ENCODE measurements around the gene CAMK2B.

The CAMK2B gene

GRCh38 chr7:44267719-44268421 is 57.5 kb downstream of the CAMK2B start:
- WGBS (ENCODE audit: insufficient coverage), result 95% methylated on average over 19 of the region's 21 CpGs
- no peaks in the 10 kb centered on the region for H3K9me3 ChIP-seq (ENCODE audit: control extremely low read depth in 1 of 5, control insufficient read depth in 4 of 5, insufficient read depth in 2 of 5, low read depth in 1 of 5, low read length in 4 of 5)
- no peak for DNase-seq
- CTCF ChIA-PET, result interaction anchor here (1.3 to 1.4 kb wide), 2 partner anchors 10 to 29 kb away, joined by 3 to 5 read pairs; no protein-coding TSS in a partner anchor
- H3K36me3 ChIP-seq (ENCODE audit: control insufficient read depth in 4 of 4, insufficient read depth in 4 of 4, low read length in 3 of 4), result no peaks in the 10 kb centered on the region
- H3K4me3 ChIP-seq (ENCODE audit: control insufficient read depth in 1 of 7, extremely low read depth in 1 of 7, insufficient read depth in 4 of 7, low read depth in 2 of 7, low read length in 6 of 7), result no peak overlapping the region
- POLR2A ChIA-PET, result no interaction called here
- H3K27me3 ChIP-seq (replicated peaks in 2 of 5; ENCODE audit: control insufficient read depth in 4 of 5, insufficient read depth in 5 of 5, low read length in 4 of 5), result peaks cover 0 to 5% (median 0%) of the 10 kb centered on the region in 5 experiments
- no peak overlapping the region for H3K27ac ChIP-seq (ENCODE audit: insufficient read depth in 1 of 2, low read depth in 1 of 2, low read length in 2 of 2, poor library complexity in 1 of 2, severe bottlenecking in 2 of 2)
- H3K4me1 ChIP-seq (ENCODE audit: control extremely low read depth in 1 of 4, control insufficient read depth in 4 of 4, insufficient read depth in 4 of 4, low read length in 3 of 4), result peaks cover 0 to 11% (median 6%) of the 10 kb centered on the region in 4 experiments

DNA sequence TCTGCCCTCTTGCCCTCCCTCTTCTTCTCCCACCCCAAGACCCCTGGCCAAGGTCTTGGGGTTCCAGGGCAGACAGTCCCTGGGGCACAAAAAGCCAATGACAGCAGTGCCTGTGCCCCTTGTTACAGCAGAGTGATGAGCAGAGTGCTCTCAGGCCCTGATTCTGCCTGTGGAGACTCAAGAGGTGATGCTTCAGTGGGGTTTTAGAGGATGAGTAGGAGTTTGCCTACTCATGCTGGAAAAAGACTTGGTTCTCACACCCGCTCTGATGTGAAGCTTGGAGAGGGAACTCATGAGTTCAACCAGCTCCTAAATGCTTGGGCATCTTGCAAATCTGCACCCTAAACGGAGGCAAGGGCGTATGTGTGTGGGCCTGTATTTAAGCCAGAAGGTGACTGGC is 58.2 kb downstream of the CAMK2B start:
- Histone ChIP-seq H3K4me1 (ENCODE audit: control extremely low read depth in 1 of 4, control insufficient read depth in 4 of 4, insufficient read depth in 4 of 4, low read length in 3 of 4) (peaks cover 0 to 11% (median 6%) of the 10 kb centered on the region in 4 experiments), H3K4me3 (ENCODE audit: control insufficient read depth in 1 of 7, extremely low read depth in 1 of 7, insufficient read depth in 4 of 7, low read depth in 2 of 7, low read length in 6 of 7) (no peak overlapping the region), H3K27me3 (replicated peaks in 2 of 5; ENCODE audit: control insufficient read depth in 4 of 5, insufficient read depth in 5 of 5, low read length in 4 of 5) (peaks cover 0 to 5% (median 0%) of the 10 kb centered on the region in 5 experiments), H3K36me3 (ENCODE audit: control insufficient read depth in 4 of 4, insufficient read depth in 4 of 4, low read length in 3 of 4) (no peaks in the 10 kb centered on the region), H3K27ac (ENCODE audit: insufficient read depth in 1 of 2, low read depth in 1 of 2, low read length in 2 of 2, poor library complexity in 1 of 2, severe bottlenecking in 2 of 2) (no peak overlapping the region), H3K9me3 (ENCODE audit: control extremely low read depth in 1 of 5, control insufficient read depth in 4 of 5, insufficient read depth in 2 of 5, low read depth in 1 of 5, low read length in 4 of 5) (no peaks in the 10 kb centered on the region)
- DNase-seq, result no peak
- ChIA-PET POLR2A (no interaction called here), CTCF (no interaction called here)
- WGBS (ENCODE audit: insufficient coverage), result 97% methylated on average over 3 of the region's 3 CpGs

GRCh38 chr7:44266526-44266925 is 58.9 kb downstream of the CAMK2B start:
- H3K27ac ChIP-seq (ENCODE audit: insufficient read depth in 1 of 2, low read depth in 1 of 2, low read length in 2 of 2, poor library complexity in 1 of 2, severe bottlenecking in 2 of 2), result no peak overlapping the region
- H3K9me3 ChIP-seq (ENCODE audit: control extremely low read depth in 1 of 5, control insufficient read depth in 4 of 5, insufficient read depth in 2 of 5, low read depth in 1 of 5, low read length in 4 of 5), result no peaks in the 10 kb centered on the region
- POLR2A ChIA-PET, result no interaction called here
- no peak overlapping the region for H3K4me3 ChIP-seq (ENCODE audit: control insufficient read depth in 1 of 7, extremely low read depth in 1 of 7, insufficient read depth in 4 of 7, low read depth in 2 of 7, low read length in 6 of 7)
- peaks cover 0 to 15% (median 6%) of the 10 kb centered on the region in 4 experiments for H3K4me1 ChIP-seq (ENCODE audit: control extremely low read depth in 1 of 4, control insufficient read depth in 4 of 4, insufficient read depth in 4 of 4, low read length in 3 of 4)
- H3K27me3 ChIP-seq (replicated peaks in 2 of 5; ENCODE audit: control insufficient read depth in 4 of 5, insufficient read depth in 5 of 5, low read length in 4 of 5), result peaks cover 0 to 5% (median 0%) of the 10 kb centered on the region in 5 experiments
- DNase-seq, result no peak
- CTCF ChIA-PET, result no interaction called here
- no peaks in the 10 kb centered on the region for H3K36me3 ChIP-seq (ENCODE audit: control insufficient read depth in 4 of 4, insufficient read depth in 4 of 4, low read length in 3 of 4)
- 95% methylated on average over 8 of the region's 8 CpGs for WGBS (ENCODE audit: insufficient coverage)

DNA sequence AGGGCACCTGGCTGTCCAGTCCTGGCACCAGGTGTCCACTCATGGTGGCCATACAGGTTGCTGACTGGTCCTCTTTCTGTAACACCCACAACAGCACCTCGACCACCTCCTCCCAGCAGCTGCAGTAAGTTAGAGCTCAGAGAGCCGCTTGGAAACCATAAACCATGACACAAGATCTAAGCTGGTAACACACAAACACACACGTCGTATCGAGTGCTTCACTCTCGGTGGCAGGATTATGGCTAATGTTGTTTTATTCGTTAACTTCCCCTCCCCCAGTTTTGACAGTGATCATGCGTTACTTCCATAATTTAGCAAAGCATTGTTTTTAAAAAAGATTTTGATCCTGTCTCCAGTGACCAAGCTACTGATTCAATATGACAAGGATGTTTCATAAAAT is 59.7 kb downstream of the CAMK2B start:
- Histone ChIP-seq H3K27me3 (replicated peaks in 2 of 5; ENCODE audit: control insufficient read depth in 4 of 5, insufficient read depth in 5 of 5, low read length in 4 of 5) (peaks cover 0 to 5% (median 0%) of the 10 kb centered on the region in 5 experiments), H3K4me3 (ENCODE audit: control insufficient read depth in 1 of 7, extremely low read depth in 1 of 7, insufficient read depth in 4 of 7, low read depth in 2 of 7, low read length in 6 of 7) (no peak overlapping the region), H3K4me1 (ENCODE audit: control extremely low read depth in 1 of 4, control insufficient read depth in 4 of 4, insufficient read depth in 4 of 4, low read length in 3 of 4) (peaks cover 0 to 15% (median 8%) of the 10 kb centered on the region in 4 experiments), H3K9me3 (ENCODE audit: control extremely low read depth in 1 of 5, control insufficient read depth in 4 of 5, insufficient read depth in 2 of 5, low read depth in 1 of 5, low read length in 4 of 5) (no peaks in the 10 kb centered on the region), H3K27ac (ENCODE audit: insufficient read depth in 1 of 2, low read depth in 1 of 2, low read length in 2 of 2, poor library complexity in 1 of 2, severe bottlenecking in 2 of 2) (no peak overlapping the region), H3K36me3 (ENCODE audit: control insufficient read depth in 4 of 4, insufficient read depth in 4 of 4, low read length in 3 of 4) (no peaks in the 10 kb centered on the region)
- DNase-seq, result no peak
- ChIA-PET CTCF (no interaction called here), POLR2A (no interaction called here)
- WGBS (ENCODE audit: insufficient coverage), result 96% methylated on average over 7 of the region's 8 CpGs

- H3K4me1 ChIP-seq (ENCODE audit: control extremely low read depth in 1 of 4, control insufficient read depth in 4 of 4, insufficient read depth in 4 of 4, low read length in 3 of 4), result peaks cover 0 to 15% (median 9%) of the 10 kb centered on the region in 4 experiments
- H3K9me3 ChIP-seq (ENCODE audit: control extremely low read depth in 1 of 5, control insufficient read depth in 4 of 5, insufficient read depth in 2 of 5, low read depth in 1 of 5, low read length in 4 of 5), result no peaks in the 10 kb centered on the region
- H3K27ac ChIP-seq (ENCODE audit: insufficient read depth in 1 of 2, low read depth in 1 of 2, low read length in 2 of 2, poor library complexity in 1 of 2, severe bottlenecking in 2 of 2), result no peak overlapping the region
- WGBS (ENCODE audit: insufficient coverage), result 56% methylated on average over 9 of the region's 11 CpGs
- H3K27me3 ChIP-seq (replicated peaks in 2 of 5; ENCODE audit: control insufficient read depth in 4 of 5, insufficient read depth in 5 of 5, low read length in 4 of 5), result peaks cover 0 to 5% (median 0%) of the 10 kb centered on the region in 5 experiments
- ChIA-PET CTCF (no interaction called here), POLR2A (no interaction called here)
- peak in 2 of 3 donors; percentile 58 to 59 for DNase-seq
- no peak overlapping the region for H3K4me3 ChIP-seq (ENCODE audit: control insufficient read depth in 1 of 7, extremely low read depth in 1 of 7, insufficient read depth in 4 of 7, low read depth in 2 of 7, low read length in 6 of 7)
- no peaks in the 10 kb centered on the region for H3K36me3 ChIP-seq (ENCODE audit: control insufficient read depth in 4 of 4, insufficient read depth in 4 of 4, low read length in 3 of 4)
Measured at GRCh38 chr7:44264221-44264931, 61.0 kb downstream of the CAMK2B start.

DNA sequence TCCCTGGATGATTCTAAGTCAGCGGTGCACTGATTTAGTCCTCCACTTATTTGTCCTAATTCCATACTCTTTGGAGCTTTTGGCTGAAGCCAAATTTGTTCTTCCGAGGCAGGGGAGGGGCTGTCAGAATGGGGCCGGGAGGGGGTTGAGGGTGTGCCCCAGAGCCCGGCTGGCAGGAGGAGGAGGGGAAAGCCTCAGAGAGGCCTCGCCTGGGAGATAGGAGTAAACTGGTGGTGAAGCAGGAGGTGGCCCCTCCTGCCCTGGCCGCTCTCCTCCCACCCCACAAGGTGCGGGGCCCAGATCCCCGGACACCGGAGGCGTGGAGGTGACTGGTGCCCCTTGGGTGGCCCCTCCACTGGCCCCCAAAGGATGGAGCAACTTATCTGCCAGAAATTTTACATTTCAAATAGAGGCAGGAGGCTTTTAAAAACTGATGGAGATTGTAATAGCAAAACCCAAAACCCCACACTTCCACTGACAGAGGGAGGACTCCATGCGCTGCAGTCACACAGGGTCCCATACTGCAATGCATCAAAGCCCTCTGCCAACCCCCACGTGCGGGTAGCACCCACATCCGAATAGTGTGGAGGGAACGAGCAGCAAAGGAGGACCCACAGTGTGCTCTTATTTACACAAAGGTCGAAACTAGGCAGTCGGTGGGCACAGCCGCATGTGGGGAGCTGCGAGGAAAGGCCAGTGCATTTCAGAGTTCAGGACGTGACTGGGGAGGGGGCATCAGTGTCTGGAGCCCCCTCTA is 61.9 kb downstream of the CAMK2B start:
- DNase-seq, result no peak
- Histone ChIP-seq H3K27ac (ENCODE audit: insufficient read depth in 1 of 2, low read depth in 1 of 2, low read length in 2 of 2, poor library complexity in 1 of 2, severe bottlenecking in 2 of 2) (no peak overlapping the region), H3K4me3 (ENCODE audit: control insufficient read depth in 1 of 7, extremely low read depth in 1 of 7, insufficient read depth in 4 of 7, low read depth in 2 of 7, low read length in 6 of 7) (no peak overlapping the region), H3K4me1 (ENCODE audit: control extremely low read depth in 1 of 4, control insufficient read depth in 4 of 4, insufficient read depth in 4 of 4, low read length in 3 of 4) (peaks cover 0 to 18% (median 12%) of the 10 kb centered on the region in 4 experiments), H3K27me3 (replicated peaks in 2 of 5; ENCODE audit: control insufficient read depth in 4 of 5, insufficient read depth in 5 of 5, low read length in 4 of 5) (peaks cover 0 to 5% (median 0%) of the 10 kb centered on the region in 5 experiments), H3K9me3 (ENCODE audit: control extremely low read depth in 1 of 5, control insufficient read depth in 4 of 5, insufficient read depth in 2 of 5, low read depth in 1 of 5, low read length in 4 of 5) (no peaks in the 10 kb centered on the region), H3K36me3 (ENCODE audit: control insufficient read depth in 4 of 4, insufficient read depth in 4 of 4, low read length in 3 of 4) (no peaks in the 10 kb centered on the region)
- ChIA-PET CTCF (no interaction called here), POLR2A (no interaction called here)
- WGBS (ENCODE audit: insufficient coverage), result 94% methylated on average over 16 of the region's 20 CpGs
